HUES64 (cell line): ENCODE results near the gene TESMIN.

Source experiments
- H3K27ac ChIP-seq: 2 replicates; pipeline ENCODE4 v1.7.0; 2013; ENCODE audit warnings: low read depth, low read length, inconsistent platforms
- H3K27me3 ChIP-seq: 2 replicates; pipeline ENCODE4 v1.6.1; 2013; ENCODE audit warnings: mild to moderate bottlenecking, low read length; ENCODE audit not compliant: insufficient read depth
- H3K36me3 ChIP-seq: 2 replicates; pipeline ENCODE4 v1.6.1; 2013; ENCODE audit warnings: mild to moderate bottlenecking, low read length; ENCODE audit not compliant: insufficient read depth
- H3K4me1 ChIP-seq: 2 replicates; pipeline ENCODE4 v1.6.1; 2013; ENCODE audit warnings: mild to moderate bottlenecking, low read length, moderate library complexity; ENCODE audit not compliant: insufficient read depth
- H3K4me3 ChIP-seq: 2 replicates; pipeline ENCODE4 v1.5.1; 2013; ENCODE audit warnings: mild to moderate bottlenecking, low read length, moderate library complexity
- H3K9ac ChIP-seq: 2 replicates; pipeline ENCODE4 v1.6.1; 2013; ENCODE audit warnings: mild to moderate bottlenecking, low read depth, low read length
- H3K9me3 ChIP-seq: 2 replicates; pipeline ENCODE4 v1.6.1; 2013; ENCODE audit warnings: low read depth, low read length; ENCODE audit not compliant: insufficient read depth
- WGBS: fragments of 150-250, 120-280 bp; methylation state at CpG from one replicate; pipeline ENCODE4 v1.1.7; 2013; ENCODE audit warnings: missing lambda C conversion rate; 5-methylcytosine and 5-hydroxymethylcytosine counted together

Gene TESMIN

GRCh38 chr11:68761801-68762200, 10.5 kb upstream of the TESMIN start:
- H3K27me3 ChIP-seq = no peaks in the 10 kb centered on the region
- H3K36me3 ChIP-seq = peaks cover 2% of the 10 kb centered on the region; the same call in 1 of the 2 replicates
- no peak overlapping the region for H3K27ac ChIP-seq
- H3K9ac ChIP-seq = no peak overlapping the region
- no peak overlapping the region for H3K4me3 ChIP-seq
- WGBS = 85% methylated on average over 12 of the region's 12 CpGs
- no peaks in the 10 kb centered on the region for H3K9me3 ChIP-seq
- H3K4me1 ChIP-seq = no peaks in the 10 kb centered on the region; the same call in 1 of the 2 replicates

DNA sequence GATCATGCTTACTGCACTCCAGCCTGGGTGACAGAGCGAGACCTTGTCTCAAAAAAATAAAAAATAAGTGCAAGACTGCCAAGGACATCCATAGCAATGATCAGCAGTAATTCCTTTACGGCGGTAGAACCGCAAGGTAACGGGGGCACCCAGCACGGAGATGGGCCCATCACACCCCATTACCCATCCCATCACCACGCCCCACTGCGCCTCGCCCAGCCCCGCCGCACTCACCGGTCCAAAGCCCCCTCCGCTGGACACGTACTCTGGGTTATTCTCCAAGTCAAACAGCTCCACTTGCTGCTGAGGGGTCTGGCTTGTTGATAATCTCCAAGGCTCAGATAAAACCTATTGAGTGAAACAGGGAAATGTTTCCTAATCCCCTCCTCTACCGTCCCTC, 8.7 kb upstream of the TESMIN start:
- no peaks in the 10 kb centered on the region; the same call in 1 of the 2 replicates for H3K4me1 ChIP-seq
- no peak overlapping the region for H3K9ac ChIP-seq
- WGBS = 93% methylated on average over 15 of the region's 15 CpGs
- no peak overlapping the region for H3K27ac ChIP-seq
- no peak overlapping the region for H3K4me3 ChIP-seq
- H3K36me3 ChIP-seq = peaks cover 2% of the 10 kb centered on the region; the same call in 1 of the 2 replicates
- no peaks in the 10 kb centered on the region for H3K27me3 ChIP-seq
- H3K9me3 ChIP-seq = no peaks in the 10 kb centered on the region

DNA sequence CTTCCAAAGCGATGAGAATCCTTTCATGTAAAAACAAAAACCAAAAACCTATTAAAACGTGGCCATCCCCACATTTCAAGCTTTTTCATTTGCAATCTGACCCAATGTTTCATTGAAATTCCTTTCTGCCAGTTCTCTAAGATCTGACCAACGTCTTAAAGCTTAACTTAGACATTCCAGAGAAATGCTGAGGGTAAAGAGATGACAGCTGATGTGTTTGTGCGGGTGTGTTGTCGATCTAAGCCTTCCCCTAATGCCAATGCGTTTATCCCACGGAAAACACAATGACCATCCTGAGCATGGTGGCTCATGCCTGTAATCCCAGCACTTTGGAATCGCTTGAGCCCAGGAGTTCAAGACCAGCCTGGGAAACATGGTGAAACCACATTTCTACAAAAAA, 6.4 kb upstream of the TESMIN start:
- WGBS = 93% methylated on average over 8 of the region's 8 CpGs
- Histone ChIP-seq H3K4me3 (no peak overlapping the region), H3K9ac (no peak overlapping the region), H3K27ac (no peak overlapping the region), H3K27me3 (no peaks in the 10 kb centered on the region), H3K9me3 (no peaks in the 10 kb centered on the region), H3K4me1 (no peaks in the 10 kb centered on the region; the same call in 1 of the 2 replicates), H3K36me3 (peaks cover 2% of the 10 kb centered on the region; the same call in 1 of the 2 replicates)

DNA sequence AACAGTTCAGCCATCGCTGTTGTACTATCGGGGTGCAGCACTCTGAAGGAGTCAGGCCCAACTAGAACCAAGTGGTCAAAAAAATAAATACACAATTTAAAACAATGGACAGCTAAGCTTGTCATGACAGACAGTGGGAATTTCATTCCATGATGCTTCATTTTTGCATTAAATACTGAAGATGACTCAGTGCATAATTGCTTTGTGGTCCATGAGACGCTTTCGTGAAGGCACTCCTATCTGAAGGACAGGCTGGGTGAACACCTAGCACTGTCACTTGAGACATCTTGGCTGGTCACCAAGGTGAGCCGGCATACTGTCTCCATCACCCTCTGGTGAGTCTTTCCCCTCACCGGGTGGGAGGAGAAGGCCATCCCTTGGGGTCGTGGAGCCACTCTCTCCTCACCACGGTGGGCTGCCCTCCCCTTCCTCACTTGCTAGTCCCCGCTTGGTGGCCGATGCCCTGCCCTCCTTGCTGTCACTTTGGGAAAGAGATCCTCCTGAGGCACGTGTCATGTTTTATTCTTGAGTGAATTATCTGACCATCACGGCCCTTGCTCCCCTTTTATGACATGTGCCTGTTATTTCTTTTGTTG, 4.9 kb upstream of the TESMIN start:
- H3K36me3 ChIP-seq = peaks cover 2% of the 10 kb centered on the region; the same call in 1 of the 2 replicates
- H3K4me1 ChIP-seq = no peaks in the 10 kb centered on the region; the same call in 1 of the 2 replicates
- H3K9ac ChIP-seq = no peak overlapping the region
- H3K27ac ChIP-seq = no peak overlapping the region
- no peaks in the 10 kb centered on the region for H3K27me3 ChIP-seq
- no peak overlapping the region for H3K4me3 ChIP-seq
- no peaks in the 10 kb centered on the region for H3K9me3 ChIP-seq
- WGBS = 95% methylated on average over 12 of the region's 12 CpGs

- H3K27ac ChIP-seq = no peak overlapping the region
- H3K9me3 ChIP-seq = no peaks in the 10 kb centered on the region
- H3K27me3 ChIP-seq = no peaks in the 10 kb centered on the region
- no peak overlapping the region for H3K4me3 ChIP-seq
- WGBS = 92% methylated on average over 9 of the region's 9 CpGs
- H3K36me3 ChIP-seq = peaks cover 2% of the 10 kb centered on the region; the same call in 1 of the 2 replicates
- H3K9ac ChIP-seq = no peak overlapping the region
- peaks cover 15% of the 10 kb centered on the region for H3K4me1 ChIP-seq
Measured at GRCh38 chr11:68753300-68753699, 2.0 kb upstream of the TESMIN start.

DNA sequence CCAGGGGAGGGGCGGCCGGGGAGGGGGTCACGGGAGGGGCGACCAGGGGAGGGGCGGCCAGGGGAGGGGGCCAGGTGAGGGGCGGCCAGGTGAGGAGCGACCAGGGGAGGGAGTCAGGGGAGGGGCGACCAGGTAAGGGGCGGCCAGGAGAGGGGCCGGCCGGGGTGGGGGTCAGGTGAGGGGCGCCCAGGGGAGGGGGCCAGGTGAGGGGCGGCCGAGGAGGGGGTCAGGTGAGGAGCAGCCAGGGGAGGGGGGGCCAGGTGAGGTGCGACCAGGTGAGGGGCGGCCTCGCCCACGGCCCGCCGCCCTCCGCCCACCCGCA, 355 bp downstream of the TESMIN start:
- peaks cover 28% of the 10 kb centered on the region for H3K4me1 ChIP-seq
- H3K27ac ChIP-seq = peak overlapping the region; percentile 79; the same call in 1 of the 2 replicates
- no peaks in the 10 kb centered on the region for H3K27me3 ChIP-seq
- WGBS = 4% methylated on average over 19 of the region's 22 CpGs
- H3K9ac ChIP-seq = peak overlapping the region; percentile 73
- H3K9me3 ChIP-seq = no peaks in the 10 kb centered on the region
- H3K4me3 ChIP-seq = peak overlapping the region; percentile 51
- H3K36me3 ChIP-seq = peaks cover 13% of the 10 kb centered on the region

DNA sequence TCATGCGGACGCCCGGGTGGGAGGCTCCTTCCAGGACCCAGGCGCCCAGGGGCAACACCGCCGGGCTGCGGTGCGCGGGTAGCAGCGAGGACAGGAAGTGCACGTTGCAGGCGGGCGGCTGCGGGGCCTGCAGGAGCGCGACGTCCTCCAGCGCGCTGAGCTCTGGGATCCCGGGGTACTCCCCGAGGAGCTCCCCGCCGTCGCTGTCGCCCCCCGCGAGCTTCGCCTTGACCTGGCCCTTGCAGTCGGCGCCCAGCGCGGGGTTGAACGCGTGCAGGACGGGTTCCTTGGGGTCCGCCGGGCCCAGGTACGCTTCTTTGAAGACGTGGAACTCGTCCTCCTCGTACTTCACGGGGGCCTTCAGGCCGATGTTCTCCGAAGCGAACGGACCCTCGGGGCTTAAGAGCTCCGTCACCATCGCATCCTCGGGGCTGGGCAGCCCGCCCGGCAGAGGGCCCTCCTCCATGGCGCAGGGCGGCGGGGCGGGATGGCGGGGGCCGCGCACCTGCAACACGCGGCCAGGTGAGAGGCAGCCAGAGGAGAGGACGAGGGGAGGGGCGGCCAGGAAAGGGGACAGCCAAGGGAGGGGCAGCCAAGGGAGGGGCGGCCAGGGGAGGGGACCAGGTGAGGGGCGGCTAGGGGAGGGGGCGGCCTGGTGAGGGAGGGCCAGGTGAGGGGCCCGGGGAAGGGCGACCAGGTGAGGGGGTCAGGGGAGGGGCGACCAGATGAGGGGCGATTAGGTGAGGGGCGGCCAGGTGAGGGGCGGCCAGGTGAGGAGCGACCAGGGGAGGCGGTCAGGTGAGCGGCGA, 921 bp downstream of the TESMIN start:
- Histone ChIP-seq H3K9ac (peak overlapping the region; percentile 90), H3K27ac (peak overlapping the region; percentile 46)

GRCh38 chr11:68749229-68750123, 1.8 kb downstream of the TESMIN start:
- Histone ChIP-seq H3K27ac (peak overlapping the region; percentile 46), H3K9me3 (no peaks in the 10 kb centered on the region), H3K4me1 (peaks cover 28% of the 10 kb centered on the region), H3K4me3 (peak overlapping the region; percentile 60), H3K9ac (peak overlapping the region; percentile 90), H3K27me3 (no peaks in the 10 kb centered on the region), H3K36me3 (peaks cover 28% of the 10 kb centered on the region)
- 28% methylated on average over 20 of the region's 20 CpGs for WGBS

More for the DNA sequence above, 921 bp downstream of the TESMIN start:
- H3K4me3 ChIP-seq = peak overlapping the region; percentile 60
- no peaks in the 10 kb centered on the region for H3K27me3 ChIP-seq
- WGBS = 15% methylated on average over 75 of the region's 76 CpGs
- H3K36me3 ChIP-seq = peaks cover 19% of the 10 kb centered on the region
- peaks cover 28% of the 10 kb centered on the region for H3K4me1 ChIP-seq
- H3K9me3 ChIP-seq = no peaks in the 10 kb centered on the region

GRCh38 chr11:68748061-68748460, 3.3 kb downstream of the TESMIN start:
- 64% methylated on average over 2 of the region's 2 CpGs for WGBS
- H3K9ac ChIP-seq = no peak overlapping the region
- peaks cover 42% of the 10 kb centered on the region for H3K36me3 ChIP-seq
- no peaks in the 10 kb centered on the region for H3K27me3 ChIP-seq
- no peaks in the 10 kb centered on the region for H3K9me3 ChIP-seq
- no peak overlapping the region for H3K4me3 ChIP-seq
- H3K4me1 ChIP-seq = peaks cover 28% of the 10 kb centered on the region
- no peak overlapping the region for H3K27ac ChIP-seq

DNA sequence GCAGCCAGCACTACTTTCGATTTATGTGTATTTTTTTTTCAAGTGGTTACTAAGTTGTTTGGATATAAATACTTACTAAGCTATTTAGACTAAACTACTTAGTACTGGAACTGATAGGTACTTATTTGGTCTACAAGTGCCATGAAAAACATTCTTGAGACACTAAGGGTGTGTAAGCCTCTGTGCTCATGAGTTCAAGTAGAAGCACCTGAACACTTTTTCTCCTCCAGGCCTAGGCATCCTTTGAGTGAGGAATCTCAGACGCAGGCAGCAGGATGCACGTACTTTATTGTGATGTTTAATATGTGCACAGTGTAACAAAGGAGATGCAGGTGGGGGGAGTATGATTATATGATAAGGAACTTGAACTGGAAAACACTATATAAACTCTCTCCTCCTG, 7.8 kb downstream of the TESMIN start:
- Histone ChIP-seq H3K36me3 (peaks cover 62% of the 10 kb centered on the region), H3K27me3 (no peaks in the 10 kb centered on the region), H3K4me3 (no peak overlapping the region), H3K27ac (no peak overlapping the region), H3K9me3 (no peaks in the 10 kb centered on the region), H3K4me1 (peaks cover 25% of the 10 kb centered on the region), H3K9ac (no peak overlapping the region)
- WGBS = 92% methylated on average over 2 of the region's 3 CpGs

GRCh38 chr11:68741463-68741862, 9.9 kb downstream of the TESMIN start:
- no peak overlapping the region for H3K27ac ChIP-seq
- peaks cover 10% of the 10 kb centered on the region; the same call in 1 of the 2 replicates for H3K4me1 ChIP-seq
- H3K9me3 ChIP-seq = no peaks in the 10 kb centered on the region
- no peak overlapping the region for H3K9ac ChIP-seq
- H3K36me3 ChIP-seq = peaks cover 69% of the 10 kb centered on the region
- WGBS = 70% methylated on average over 6 of the region's 7 CpGs
- H3K27me3 ChIP-seq = no peaks in the 10 kb centered on the region
- H3K4me3 ChIP-seq = no peak overlapping the region
